Measurements from ENCODE around the gene TYROBP. TPM values are rescaled to one million over a fixed set of nuclear protein-coding genes. Genes with fewer than 3 reads are reported as not detected.

The TYROBP gene
- total and polyA plus RNA-seq, 2 of the 8 experiments (the other 6 are each of a cell fraction or from before 2014, with no cell fraction given), result 0.18 TPM; not detected in 1

DNA sequence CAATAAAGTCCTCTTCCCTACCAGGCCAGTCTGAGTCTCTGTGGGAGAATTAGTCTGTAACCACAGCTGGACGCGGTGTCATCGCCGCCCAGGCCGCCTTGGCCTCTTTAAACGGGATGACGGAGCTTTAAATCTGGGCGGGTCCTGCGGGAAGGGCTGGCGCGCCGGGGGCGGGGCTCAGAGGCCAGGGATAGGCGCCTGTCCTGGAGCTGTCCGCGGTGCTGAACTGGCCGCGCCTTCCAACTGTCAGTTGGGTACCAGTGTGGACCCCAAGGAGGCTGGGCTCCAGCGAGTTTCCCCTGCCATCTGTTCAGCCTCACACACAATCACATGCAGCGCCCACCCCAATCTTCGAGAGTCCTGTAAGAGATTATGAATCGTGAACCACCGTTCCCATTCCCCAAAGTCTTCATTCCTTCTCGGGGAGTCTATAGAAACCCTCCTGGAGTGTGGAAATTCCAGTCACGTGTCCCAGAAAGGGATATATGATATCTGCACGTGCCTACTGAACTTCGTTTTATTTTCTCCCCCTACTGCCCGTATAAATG, 28.3 kb downstream of the TYROBP start (continued):
- TF ChIP-seq, protein P1, sequence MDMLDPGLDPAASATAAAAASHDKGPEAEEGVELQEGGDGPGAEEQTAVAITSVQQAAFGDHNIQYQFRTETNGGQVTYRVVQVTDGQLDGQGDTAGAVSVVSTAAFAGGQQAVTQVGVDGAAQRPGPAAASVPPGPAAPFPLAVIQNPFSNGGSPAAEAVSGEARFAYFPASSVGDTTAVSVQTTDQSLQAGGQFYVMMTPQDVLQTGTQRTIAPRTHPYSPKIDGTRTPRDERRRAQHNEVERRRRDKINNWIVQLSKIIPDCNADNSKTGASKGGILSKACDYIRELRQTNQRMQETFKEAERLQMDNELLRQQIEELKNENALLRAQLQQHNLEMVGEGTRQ (IDR thresholded peaks at IDR 0.05; ENCODE audit: low read length), result 0 out of 2 replicates have a peak, but pooled peaks have one; percentile 35
- TF ChIP-seq EP300 (IDR thresholded peaks at IDR 0.05; ENCODE audit: borderline replicate concordance in 1 of 2, low read depth in 2 of 2, low read length in 2 of 2) (no peak), SIRT6 (IDR thresholded peaks at IDR 0.05; ENCODE audit: low read length) (no peak), HDAC2 (IDR thresholded peaks at IDR 0.05; ENCODE audit: borderline replicate concordance in 1 of 2, low read depth in 2 of 2, low read length in 2 of 2) (peak; percentile 20 to 95; a peak in 2 of 4 replicates), CHD1 (IDR thresholded peaks at IDR 0.05; ENCODE audit: low read depth, low read length) (no peak), SP1 (IDR thresholded peaks at IDR 0.05; ENCODE audit: low read depth, low read length) (peak; percentile 56; the same call in 1 of the 2 replicates), TBP (IDR thresholded peaks at IDR 0.05; ENCODE audit: low read depth, low read length) (peak; percentile 23; the same call in 1 of the 2 replicates), MAFK (IDR thresholded peaks at IDR 0.05; ENCODE audit: low read depth, low read length) (0 out of 2 replicates have a peak, but pooled peaks have one; percentile 24)
- TF ChIP-seq, protein P2, sequence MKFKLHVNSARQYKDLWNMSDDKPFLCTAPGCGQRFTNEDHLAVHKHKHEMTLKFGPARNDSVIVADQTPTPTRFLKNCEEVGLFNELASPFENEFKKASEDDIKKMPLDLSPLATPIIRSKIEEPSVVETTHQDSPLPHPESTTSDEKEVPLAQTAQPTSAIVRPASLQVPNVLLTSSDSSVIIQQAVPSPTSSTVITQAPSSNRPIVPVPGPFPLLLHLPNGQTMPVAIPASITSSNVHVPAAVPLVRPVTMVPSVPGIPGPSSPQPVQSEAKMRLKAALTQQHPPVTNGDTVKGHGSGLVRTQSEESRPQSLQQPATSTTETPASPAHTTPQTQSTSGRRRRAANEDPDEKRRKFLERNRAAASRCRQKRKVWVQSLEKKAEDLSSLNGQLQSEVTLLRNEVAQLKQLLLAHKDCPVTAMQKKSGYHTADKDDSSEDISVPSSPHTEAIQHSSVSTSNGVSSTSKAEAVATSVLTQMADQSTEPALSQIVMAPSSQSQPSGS (IDR thresholded peaks at IDR 0.05; ENCODE audit: low read length), result 0 out of 2 replicates have a peak, but pooled peaks have one; percentile 24

Data from H1 (cell line).